ENCODE measurements around the gene C1QL1.

C1QL1 gene

DNA sequence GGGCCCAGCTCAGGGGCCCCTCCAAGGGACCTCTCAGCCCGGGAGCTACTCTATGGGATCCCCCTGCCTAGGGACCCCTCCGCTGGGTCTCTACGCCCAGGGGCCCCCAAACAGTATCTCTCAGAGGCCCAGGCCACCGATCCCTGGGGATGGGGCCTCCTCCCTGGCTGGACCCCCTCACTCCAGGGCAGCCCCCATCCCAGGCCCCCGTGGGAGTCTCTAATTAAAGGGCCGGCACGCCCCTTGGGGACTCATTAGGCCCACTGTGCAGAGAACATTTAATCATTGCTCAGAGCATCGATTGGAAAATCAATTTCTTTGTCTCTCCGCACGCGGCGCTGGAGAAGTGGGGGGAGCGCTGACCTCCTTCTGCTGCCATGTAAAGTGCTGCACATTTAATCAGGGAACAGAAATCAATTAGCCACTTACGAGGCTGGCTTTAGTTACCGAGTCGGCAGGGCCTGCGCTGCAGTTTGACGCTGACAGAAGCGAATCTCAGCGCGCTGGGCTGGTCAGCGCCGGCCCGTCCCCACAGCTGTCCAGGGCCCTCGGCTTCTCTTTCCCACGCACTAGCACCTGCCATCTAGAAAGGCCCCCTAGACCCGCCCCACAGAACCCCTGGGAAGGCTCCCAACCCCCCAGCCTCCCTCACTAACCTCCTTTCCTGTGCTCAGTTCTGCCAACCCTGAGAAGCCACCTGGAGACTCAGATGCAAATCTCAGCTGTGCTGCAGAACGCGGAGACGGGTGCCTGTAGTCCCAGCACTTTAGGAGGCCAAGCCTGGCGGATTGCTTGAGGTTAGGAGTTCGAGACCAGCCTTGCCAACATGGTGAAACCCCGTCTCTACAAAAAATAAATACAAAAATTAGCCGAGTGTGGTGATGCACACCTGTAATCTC is 20.2 kb upstream of the C1QL1 start:
- DNase-seq = no peak

- no peak for DNase-seq
Observed at GRCh38 chr17:44983563-44983962, 15.5 kb upstream of the C1QL1 start.

DNA sequence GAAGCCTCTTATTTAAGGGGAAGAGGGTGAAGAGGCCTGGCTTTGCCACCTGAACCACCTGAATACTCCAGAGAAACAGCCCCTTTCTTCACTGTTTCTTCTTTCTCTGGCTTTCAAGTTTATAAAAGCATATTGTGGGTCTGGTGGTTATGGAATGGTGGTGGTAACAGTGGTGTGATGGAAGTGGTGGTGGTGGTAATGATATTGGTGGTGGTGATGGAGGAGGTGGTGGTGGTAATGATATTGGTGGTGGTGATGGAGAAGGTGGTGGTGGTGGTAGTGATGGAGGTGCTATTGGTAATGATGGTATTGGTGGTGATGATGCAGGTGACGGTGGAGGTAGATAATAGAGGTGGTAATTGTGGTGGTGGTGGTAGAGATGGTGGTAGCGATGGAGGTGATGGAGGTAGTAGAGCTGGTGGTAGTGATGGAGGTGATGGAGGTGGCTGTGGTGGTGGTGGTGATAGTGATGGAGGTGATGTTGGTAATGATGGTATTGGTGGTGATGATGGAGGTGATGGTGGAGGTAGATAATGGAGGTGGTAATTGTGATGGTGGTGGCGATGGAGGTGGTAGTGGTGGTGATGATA is 14.1 kb upstream of the C1QL1 start:
- DNase-seq = no peak

DNA sequence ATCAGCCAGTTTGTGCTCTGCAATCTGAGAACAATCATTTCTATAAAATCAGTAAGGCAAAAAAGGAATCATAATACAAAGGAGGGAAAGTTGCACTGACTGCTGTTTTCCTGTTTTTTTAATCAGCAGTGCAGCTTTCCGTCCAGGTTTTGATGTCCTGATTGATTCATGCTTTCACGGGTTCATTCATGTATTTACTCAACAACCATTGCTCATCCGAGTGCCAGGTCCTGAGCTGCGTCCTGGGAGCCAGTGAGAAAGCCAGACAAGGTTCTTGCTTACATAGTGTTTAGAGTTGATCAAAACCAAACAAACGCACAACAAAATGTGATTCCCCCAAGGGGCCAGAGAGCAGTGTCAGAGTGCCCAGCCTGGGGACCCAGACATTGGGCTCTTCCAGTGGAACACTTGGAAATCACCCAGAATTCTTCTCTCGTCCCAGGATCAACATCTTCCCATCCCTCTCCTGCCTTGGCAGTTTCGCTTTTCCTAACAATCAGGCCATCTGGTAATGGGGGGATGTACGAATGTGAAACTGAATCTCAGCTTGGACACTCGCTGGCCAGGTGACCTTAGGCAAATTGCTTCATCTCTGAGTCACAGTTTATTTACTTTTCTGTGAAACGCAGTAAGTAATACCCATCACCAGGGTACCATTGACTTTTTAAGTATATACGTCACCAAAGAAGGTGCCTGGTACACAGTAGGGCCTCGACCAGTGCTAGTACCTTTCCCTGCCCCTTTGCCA is 13.3 kb upstream of the C1QL1 start:
- no peak for DNase-seq

- DNase-seq = no peak
Observed at GRCh38 chr17:44979426-44979995, 11.4 kb upstream of the C1QL1 start.

DNA sequence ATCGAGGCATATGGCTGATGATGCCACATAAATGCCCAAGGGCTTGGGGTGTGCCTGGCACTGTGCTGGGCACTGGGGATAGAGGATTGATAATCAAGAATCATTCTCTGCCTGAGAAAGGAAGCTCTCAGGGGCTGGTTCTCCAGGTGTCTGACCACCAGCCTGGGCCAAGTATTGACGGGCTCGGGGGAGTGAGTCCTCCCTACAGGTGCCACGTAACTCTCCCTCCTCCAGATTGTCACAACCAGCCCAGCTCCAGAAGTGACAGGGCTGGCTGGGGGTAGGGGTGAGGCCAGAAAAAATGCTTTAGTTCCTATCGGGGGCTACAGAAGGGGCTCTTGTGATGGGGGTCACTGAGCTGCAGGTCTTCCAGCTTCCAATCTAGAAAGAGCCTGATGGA is 10.7 kb upstream of the C1QL1 start:
- DNase-seq = no peak

DNA sequence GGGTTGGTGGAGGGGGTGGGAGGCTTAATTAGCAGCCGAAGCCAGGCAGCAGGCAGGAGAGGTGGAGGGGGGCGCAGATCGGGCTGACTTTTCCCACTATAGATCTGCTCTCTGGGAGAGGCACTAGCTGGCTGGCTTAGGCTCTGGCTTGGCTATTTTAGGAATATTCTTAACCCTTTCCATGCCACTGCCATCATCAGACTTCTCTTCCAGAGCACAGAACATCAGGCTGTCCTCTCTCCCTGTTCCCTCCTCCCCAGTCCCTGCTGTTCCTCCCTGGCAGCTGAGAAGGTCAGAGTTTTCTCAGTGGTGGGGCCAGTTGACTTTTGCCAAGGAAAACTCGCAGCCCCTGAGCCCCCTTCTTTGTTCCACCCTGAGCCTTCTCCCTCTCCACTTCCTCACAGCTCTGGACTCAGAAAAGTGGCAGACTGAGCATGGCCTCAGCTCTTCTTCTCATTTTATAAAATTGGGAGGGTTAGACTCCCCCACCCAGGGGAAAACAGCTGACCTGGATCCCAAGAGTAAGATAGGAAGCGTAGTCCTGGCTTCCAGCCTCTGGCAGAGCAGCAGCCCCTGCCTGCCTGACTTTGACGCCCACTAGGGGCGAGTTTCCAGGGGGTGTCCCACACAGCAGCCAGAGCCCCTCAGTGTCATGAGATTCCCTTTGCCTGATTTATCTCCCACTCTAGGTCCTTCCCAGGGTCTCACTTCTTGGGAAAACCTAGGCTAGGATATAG is 9.9 kb upstream of the C1QL1 start:
- DNase-seq = no peak

GRCh38 chr17:44977065-44977464 is 9.0 kb upstream of the C1QL1 start:
- no peak for DNase-seq

GRCh38 chr17:44976206-44976605 is 8.1 kb upstream of the C1QL1 start:
- DNase-seq = no peak

GRCh38 chr17:44972953-44973352 is 4.8 kb upstream of the C1QL1 start:
- no peak for DNase-seq

DNA sequence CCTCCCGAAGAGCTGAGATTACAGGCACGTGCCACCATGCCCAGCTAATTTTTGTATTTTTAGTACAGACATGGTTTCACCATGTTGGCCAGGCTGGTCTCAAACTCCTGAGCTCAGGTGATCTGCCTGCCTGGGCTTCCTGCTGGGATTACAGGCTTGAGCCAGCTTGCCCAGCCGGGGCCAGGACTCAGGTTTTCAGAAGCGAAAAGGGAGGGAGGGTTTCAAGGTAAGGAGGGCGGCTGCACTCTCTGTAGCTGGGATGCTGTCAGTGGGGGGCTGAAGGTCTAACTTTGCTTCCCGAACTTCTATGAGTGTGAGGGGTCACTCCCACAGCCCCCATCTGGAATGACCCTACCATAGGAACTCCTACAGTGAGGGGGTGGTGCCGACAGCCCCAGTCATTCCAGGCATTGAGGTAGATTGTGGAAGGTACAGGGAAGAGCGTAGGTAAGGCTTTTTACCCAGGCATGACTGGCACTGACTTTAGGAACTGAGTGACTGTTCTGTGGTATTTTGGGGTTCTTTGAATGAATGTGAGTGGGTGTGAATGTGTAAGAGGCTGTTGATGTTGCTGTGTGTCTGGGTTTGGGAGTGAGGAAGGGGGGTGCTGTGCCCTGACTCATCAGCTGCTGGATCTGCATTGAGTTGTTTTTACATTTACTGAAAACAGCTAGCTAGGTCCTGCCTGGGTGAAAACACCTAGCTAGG is 3.8 kb upstream of the C1QL1 start:
- DNase-seq = no peak

DNA sequence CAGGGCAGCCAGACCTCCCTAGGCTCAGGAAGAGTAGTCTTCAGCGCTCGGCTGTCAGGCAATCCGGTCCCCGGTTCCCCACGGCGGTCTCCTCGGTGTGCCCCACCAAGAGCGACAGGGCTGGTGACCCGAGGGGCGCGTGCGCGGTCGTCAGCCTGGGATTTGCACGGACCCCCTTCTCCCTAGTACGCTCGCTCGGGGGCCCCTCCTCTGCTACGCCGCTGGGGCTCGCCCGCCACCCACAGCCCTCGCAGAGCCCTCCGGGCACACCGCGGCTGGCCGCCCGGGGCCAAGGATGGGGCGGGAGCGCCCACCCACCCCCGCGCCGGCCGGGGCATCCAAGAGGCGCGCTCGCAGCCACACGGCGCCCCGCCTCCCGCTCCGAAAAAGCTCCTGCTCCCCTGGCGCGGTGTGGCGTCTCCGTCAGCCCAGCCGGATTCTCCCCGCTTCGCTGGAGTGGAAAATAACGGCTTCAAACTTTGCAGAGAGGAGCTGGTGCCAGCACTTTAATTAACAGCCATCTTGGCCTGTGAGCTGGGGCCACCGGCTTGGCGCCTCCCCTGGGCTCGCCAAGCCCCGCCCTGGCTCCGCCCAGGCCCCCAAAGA is 2.1 kb upstream of the C1QL1 start:
- peak; percentile 40 for DNase-seq

DNA sequence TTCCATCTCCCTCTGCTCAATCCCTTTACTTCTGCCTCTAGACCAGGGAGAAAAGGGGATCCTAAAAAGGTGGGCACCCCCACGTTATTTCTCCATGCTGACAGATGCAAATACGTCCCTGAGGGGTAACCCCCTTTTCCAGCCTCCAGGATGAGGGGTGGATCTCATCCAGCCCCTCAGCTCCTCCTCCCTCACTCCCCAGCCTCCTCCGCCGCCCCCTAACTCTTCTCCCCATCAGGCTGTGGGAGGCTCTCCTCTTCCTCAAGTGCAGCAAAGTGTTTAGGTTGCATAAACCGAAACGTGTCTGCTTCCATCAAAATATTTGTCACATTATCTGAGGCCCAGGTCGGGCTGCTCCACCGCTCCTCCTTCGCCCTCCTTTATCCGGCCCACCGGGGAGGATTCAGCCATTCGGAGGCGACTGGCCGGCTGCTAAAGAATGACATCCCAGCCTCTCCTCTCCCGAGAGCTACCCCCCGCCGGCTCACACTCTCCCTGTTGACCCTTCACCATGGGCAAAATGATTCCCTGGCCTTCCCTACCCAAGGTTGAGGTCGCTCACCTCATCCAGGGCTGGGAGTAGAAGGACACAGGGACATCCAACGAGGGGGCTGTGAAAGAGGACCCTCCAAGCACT is 1.2 kb upstream of the C1QL1 start:
- DNase-seq = no peak

DNA sequence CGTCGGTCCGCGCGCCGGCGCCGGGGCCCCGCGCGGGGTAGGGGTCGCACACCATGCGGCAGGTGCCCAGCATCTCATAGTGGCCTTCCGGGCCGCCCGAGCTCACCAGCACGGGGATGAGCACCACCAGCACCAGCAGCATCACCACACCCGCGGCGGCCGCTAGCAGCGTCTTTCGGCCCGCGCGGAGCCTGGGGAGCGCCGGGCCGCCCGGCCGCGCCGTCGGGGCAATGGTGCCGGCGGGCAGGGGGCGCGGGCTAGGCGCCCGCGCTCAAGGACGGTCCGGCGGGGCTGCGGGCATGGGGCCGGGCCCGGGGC is 237 bp downstream of the C1QL1 start:
- DNase-seq = no peak

- no peak for DNase-seq
Observed at GRCh38 chr17:44967026-44967906, 837 bp downstream of the C1QL1 start.

- DNase-seq = no peak
Observed at GRCh38 chr17:44966348-44967025, 1.6 kb downstream of the C1QL1 start.

- DNase-seq = no peak
Observed at GRCh38 chr17:44965481-44966234, 2.4 kb downstream of the C1QL1 start.

DNA sequence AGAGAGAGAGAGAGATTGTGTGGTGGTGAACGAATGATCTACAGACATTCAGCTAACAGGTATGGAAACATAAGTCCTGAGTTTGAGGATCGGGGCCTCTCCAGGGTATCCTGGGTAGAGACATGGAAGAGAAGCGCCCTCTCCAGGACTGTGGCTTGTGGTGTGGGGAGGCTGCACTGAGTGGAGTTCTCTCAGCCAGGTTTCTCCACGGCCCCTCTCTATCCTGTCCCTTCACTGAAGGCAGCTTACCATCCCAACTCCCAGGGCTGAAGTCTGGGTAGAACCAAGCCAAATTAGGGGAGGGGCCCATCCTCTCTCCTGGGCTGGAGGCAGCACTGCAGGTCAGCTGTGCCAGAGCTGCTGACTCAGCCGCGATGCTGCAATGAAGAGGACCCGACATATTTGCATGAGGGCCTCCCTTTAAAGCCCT is 6.2 kb downstream of the C1QL1 start:
- no peak for DNase-seq

DNA sequence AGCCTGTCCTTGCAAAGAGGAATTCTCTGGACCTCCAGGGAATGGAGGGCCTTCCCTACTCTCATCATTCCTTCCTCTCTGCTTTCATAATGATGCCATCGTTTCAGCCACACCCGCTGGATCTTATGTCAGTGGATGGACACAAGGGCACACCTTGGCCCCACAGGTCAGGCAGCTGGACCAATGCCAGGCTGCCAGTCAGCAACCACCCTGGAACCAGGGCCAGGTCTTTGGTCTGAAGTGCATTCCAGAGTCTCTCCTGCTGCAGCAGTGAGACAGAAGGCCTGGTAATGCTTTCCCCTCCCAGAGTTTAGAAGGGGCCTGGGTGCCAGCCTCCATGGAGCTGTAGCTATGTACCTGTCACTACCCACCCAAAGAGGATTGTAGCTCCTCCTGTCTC is 7.4 kb downstream of the C1QL1 start:
- no peak for DNase-seq
